Keratinocyte (primary cell): Measurements from ENCODE around the gene PICALM. TPM values are rescaled to one million over a fixed set of nuclear protein-coding genes. Genes with fewer than 3 reads are reported as not detected.

Source experiments
- DNase-seq: peaks from one replicate; pipeline ENCODE4 v3.0.0-alpha.2; 2011; ENCODE audit warnings: low read depth, missing footprints, low spot score
- FAIRE-seq: peaks from 2 replicates; lab custom pipeline; 2011; peaks lifted over from hg19 to GRCh38; lab: Jason Lieb, UNC
- H2AFZ ChIP-seq: 2 replicates; pipeline ENCODE4 v1.6.0; 2012; ENCODE audit warnings: low read length, control low read depth, inconsistent platforms; ENCODE audit not compliant: control insufficient read depth
- H3K27ac ChIP-seq: 2 replicates; pipeline ENCODE4 v1.5.1; 2011; ENCODE audit warnings: low read length; ENCODE audit not compliant: control insufficient read depth, insufficient read depth
- H3K27me3 ChIP-seq: 3 replicates; pipeline ENCODE4 v1.6.0; 2011; ENCODE audit warnings: low read length; ENCODE audit not compliant: control insufficient read depth, insufficient read depth; ENCODE audit errors: extremely low read depth
- H3K36me3 ChIP-seq, 2 experiments: 2 replicates in 1 of 2; 3 replicates in 1 of 2; pipeline ENCODE4 v1.5.1; 2011; ENCODE audit warnings: low read length in 2 of 2, mild to moderate bottlenecking in 1 of 2; ENCODE audit not compliant: control insufficient read depth in 2 of 2, insufficient read depth in 2 of 2; ENCODE audit errors: extremely low read depth in 1 of 2
- H3K4me1 ChIP-seq: 3 replicates; pipeline ENCODE4 v1.5.1; 2011; ENCODE audit warnings: low read length; ENCODE audit not compliant: control insufficient read depth, insufficient read depth; ENCODE audit errors: extremely low read depth
- H3K4me2 ChIP-seq: 3 replicates; pipeline ENCODE4 v1.6.0; 2011; ENCODE audit warnings: low read depth, low read length; ENCODE audit not compliant: control insufficient read depth, insufficient read depth; ENCODE audit errors: extremely low read depth
- H3K4me3 ChIP-seq, 3 experiments: fragments of 200-600 bp in 1 of 3; sonication (generic) in 1 of 3; 2 replicates in 2 of 3; 3 replicates in 1 of 3; pipeline ENCODE4 v1.5.1; 2011 to 2016; ENCODE audit warnings: low read length in 3 of 3, mild to moderate bottlenecking in 3 of 3, control low read depth in 2 of 3, inconsistent platforms in 1 of 3, low read depth in 1 of 3, mixed read lengths in 1 of 3, mixed run types in 1 of 3, moderate library complexity in 1 of 3; ENCODE audit not compliant: control insufficient read depth in 2 of 3, insufficient read depth in 2 of 3; ENCODE audit errors: extremely low read depth in 1 of 3
- H3K79me2 ChIP-seq: 2 replicates; pipeline ENCODE4 v1.6.0; 2012; ENCODE audit warnings: low read length; ENCODE audit not compliant: control insufficient read depth, insufficient read depth
- H3K9ac ChIP-seq: 3 replicates; pipeline ENCODE4 v1.6.0; 2011; ENCODE audit warnings: low read length; ENCODE audit not compliant: control insufficient read depth, insufficient read depth; ENCODE audit errors: extremely low read depth
- H3K9me1 ChIP-seq: 3 replicates; pipeline ENCODE4 v1.6.0; 2011; ENCODE audit warnings: low read length; ENCODE audit not compliant: control insufficient read depth, insufficient read depth; ENCODE audit errors: extremely low read depth
- H3K9me3 ChIP-seq: 2 replicates; pipeline ENCODE4 v1.5.1; 2012; ENCODE audit warnings: low read depth, low read length; ENCODE audit not compliant: control insufficient read depth
- H4K20me1 ChIP-seq: 3 replicates; pipeline ENCODE4 v1.6.0; 2011; ENCODE audit warnings: low read length; ENCODE audit not compliant: control insufficient read depth, insufficient read depth; ENCODE audit errors: extremely low read depth
- EZH2 ChIP-seq: IDR thresholded peaks from one replicate; pipeline ENCODE4 v1.6.1; 2012; ENCODE audit warnings: inconsistent platforms, mild to moderate bottlenecking, low read length, moderate library complexity
- dilution Hi-C: fragments of 300-500 bp; cut with MboI; formaldehyde crosslinking; loops from one replicate; pipeline ENCODE4 v1.7.0; 2020; ENCODE audit warnings: low sequenced_read_pairs; ENCODE audit not compliant: extremely low pct_ligation_motif_present
- polyA plus RNA-seq, 5 experiments: library from polyadenylated mRNA; depleted of rRNA in 3 of 5; stranded (reverse) in 3 of 5; stranded (forward) in 1 of 5; unstranded in 1 of 5; fragments of >200 nt; gene quantifications; 1 replicate in 1 of 5; 2 replicates in 3 of 5; 3 replicates in 1 of 5; pipeline versions ENCODE4 v1.2.1 to v1.2.3, GENCODE V29; 2011 to 2012; ENCODE audit warnings: missing spikeins in 2 of 5, low read depth in 1 of 5, low replicate concordance in 1 of 5
- TF ChIP-seq, protein P1 (sequence below), 3 experiments: IDR thresholded peaks in 1 of 3; conservative IDR thresholded peaks in 1 of 3; optimal IDR thresholded peaks in 1 of 3; 2 replicates in 2 of 3; 3 replicates in 1 of 3; pipeline versions ENCODE3 to v1.5.1; 2011; ENCODE audit warnings: low read length in 3 of 3, mild to moderate bottlenecking in 3 of 3, moderate library complexity in 2 of 3, control low read depth in 1 of 3, inconsistent platforms in 1 of 3; ENCODE audit not compliant: insufficient read depth in 2 of 3; ENCODE audit errors: extremely low read depth in 1 of 3

PICALM gene
- polyA plus RNA-seq, 1 donor (not counting 4 experiments of a cell fraction or from before 2014, with no cell fraction given), result 293 TPM

GRCh38 chr11:86014221-86014620, 54.7 kb downstream of the PICALM start:
- Histone ChIP-seq H3K4me2 (no peak overlapping the region), H3K36me3 (peaks cover 4 to 9% of the 10 kb centered on the region in 2 experiments), H3K27ac (no peak overlapping the region), H3K9me3 (no peaks in the 10 kb centered on the region), H3K4me1 (no peaks in the 10 kb centered on the region), H3K9me1 (no peaks in the 10 kb centered on the region), H4K20me1 (no peaks in the 10 kb centered on the region), H3K79me2 (peaks cover 33% of the 10 kb centered on the region), H3K27me3 (no peaks in the 10 kb centered on the region), H3K4me3 (no peak overlapping the region), H2AFZ (no peak overlapping the region), H3K9ac (no peak overlapping the region)
- dilution Hi-C loops, result no loop called here
- no peak for DNase-seq
- TF ChIP-seq, protein P1, sequence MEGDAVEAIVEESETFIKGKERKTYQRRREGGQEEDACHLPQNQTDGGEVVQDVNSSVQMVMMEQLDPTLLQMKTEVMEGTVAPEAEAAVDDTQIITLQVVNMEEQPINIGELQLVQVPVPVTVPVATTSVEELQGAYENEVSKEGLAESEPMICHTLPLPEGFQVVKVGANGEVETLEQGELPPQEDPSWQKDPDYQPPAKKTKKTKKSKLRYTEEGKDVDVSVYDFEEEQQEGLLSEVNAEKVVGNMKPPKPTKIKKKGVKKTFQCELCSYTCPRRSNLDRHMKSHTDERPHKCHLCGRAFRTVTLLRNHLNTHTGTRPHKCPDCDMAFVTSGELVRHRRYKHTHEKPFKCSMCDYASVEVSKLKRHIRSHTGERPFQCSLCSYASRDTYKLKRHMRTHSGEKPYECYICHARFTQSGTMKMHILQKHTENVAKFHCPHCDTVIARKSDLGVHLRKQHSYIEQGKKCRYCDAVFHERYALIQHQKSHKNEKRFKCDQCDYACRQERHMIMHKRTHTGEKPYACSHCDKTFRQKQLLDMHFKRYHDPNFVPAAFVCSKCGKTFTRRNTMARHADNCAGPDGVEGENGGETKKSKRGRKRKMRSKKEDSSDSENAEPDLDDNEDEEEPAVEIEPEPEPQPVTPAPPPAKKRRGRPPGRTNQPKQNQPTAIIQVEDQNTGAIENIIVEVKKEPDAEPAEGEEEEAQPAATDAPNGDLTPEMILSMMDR (optimal IDR thresholded peaks at IDR 0.05 in 1 of 3, IDR thresholded peaks at IDR 0.05 in 1 of 3, conservative IDR thresholded peaks at IDR 0.05 in 1 of 3; ENCODE audit: extremely low read depth in 1 of 3, insufficient read depth in 2 of 3, low read length in 3 of 3), result no peak
- TF ChIP-seq EZH2, result no peak
- FAIRE-seq, result no peak

DNA sequence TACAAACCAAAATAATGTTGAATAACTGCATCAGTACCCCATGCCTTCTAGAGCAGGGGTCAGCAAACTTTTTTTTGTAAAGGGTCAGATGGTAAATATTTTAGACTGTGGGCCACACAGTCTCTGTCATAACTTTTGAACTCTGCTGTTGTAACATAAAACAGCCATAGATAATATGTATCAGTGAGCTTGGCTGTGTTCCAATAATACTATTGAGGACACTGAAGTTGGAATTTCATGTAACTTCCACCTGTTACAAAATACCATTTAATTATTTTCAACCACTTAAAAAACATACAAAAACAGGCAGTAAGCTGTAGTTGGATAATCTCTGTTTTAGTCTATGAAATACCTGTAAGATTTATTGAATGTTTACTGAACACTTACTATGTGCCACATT, 55.2 kb downstream of the PICALM start:
- no peak overlapping the region for H2AFZ ChIP-seq
- H4K20me1 ChIP-seq, result no peaks in the 10 kb centered on the region
- H3K4me3 ChIP-seq, result no peak overlapping the region
- no peaks in the 10 kb centered on the region for H3K9me3 ChIP-seq
- peaks cover 31% of the 10 kb centered on the region for H3K79me2 ChIP-seq
- TF ChIP-seq, protein P1 (optimal IDR thresholded peaks at IDR 0.05 in 1 of 3, IDR thresholded peaks at IDR 0.05 in 1 of 3, conservative IDR thresholded peaks at IDR 0.05 in 1 of 3; ENCODE audit: extremely low read depth in 1 of 3, insufficient read depth in 2 of 3, low read length in 3 of 3), result no peak
- TF ChIP-seq EZH2, result no peak
- DNase-seq (no peak), FAIRE-seq (no peak)
- no peaks in the 10 kb centered on the region for H3K9me1 ChIP-seq
- no peak overlapping the region for H3K4me2 ChIP-seq
- dilution Hi-C loops, result no loop called here
- H3K27me3 ChIP-seq, result no peaks in the 10 kb centered on the region
- H3K36me3 ChIP-seq, result peaks cover 4 to 9% of the 10 kb centered on the region in 2 experiments
- no peaks in the 10 kb centered on the region for H3K4me1 ChIP-seq
- no peak overlapping the region for H3K27ac ChIP-seq
- no peak overlapping the region for H3K9ac ChIP-seq
